Effector memory CD4-positive, alpha-beta T cell (primary cell): ENCODE measurements around the gene DHX58.

ENCODE experiments used
- DNase-seq, 3 donors: peaks; one replicate each; pipeline ENCODE4 v3.0.0-alpha.2; 2020
- H3K27ac ChIP-seq: 2 replicates; pipeline ENCODE4 v1.7.0; 2013; ENCODE audit warnings: mild to moderate bottlenecking, low read length, moderate library complexity; ENCODE audit not compliant: insufficient read depth, poor library complexity, severe bottlenecking
- H3K27me3 ChIP-seq: replicated peaks from 2 replicates; pipeline ENCODE4 v1.7.0; 2013; ENCODE audit warnings: mild to moderate bottlenecking, low read length; ENCODE audit not compliant: insufficient read depth, control insufficient read depth, poor library complexity, severe bottlenecking
- H3K36me3 ChIP-seq: 2 replicates; pipeline ENCODE4 v1.7.0; 2013; ENCODE audit warnings: mild to moderate bottlenecking, low read length, moderate library complexity; ENCODE audit not compliant: control insufficient read depth, insufficient read depth
- H3K4me1 ChIP-seq: 2 replicates; pipeline ENCODE4 v1.7.0; 2013; ENCODE audit warnings: low read length, mild to moderate bottlenecking; ENCODE audit not compliant: control insufficient read depth, insufficient read depth, poor library complexity, severe bottlenecking
- H3K4me3 ChIP-seq: 2 replicates; pipeline ENCODE4 v1.7.0; 2013; ENCODE audit warnings: low read length, low read depth, mild to moderate bottlenecking; ENCODE audit not compliant: insufficient read depth, poor library complexity, severe bottlenecking
- H3K9me3 ChIP-seq: 2 replicates; pipeline ENCODE4 v1.7.0; 2013; ENCODE audit warnings: mild to moderate bottlenecking, low read length, moderate library complexity; ENCODE audit not compliant: control insufficient read depth

Gene DHX58

DNA sequence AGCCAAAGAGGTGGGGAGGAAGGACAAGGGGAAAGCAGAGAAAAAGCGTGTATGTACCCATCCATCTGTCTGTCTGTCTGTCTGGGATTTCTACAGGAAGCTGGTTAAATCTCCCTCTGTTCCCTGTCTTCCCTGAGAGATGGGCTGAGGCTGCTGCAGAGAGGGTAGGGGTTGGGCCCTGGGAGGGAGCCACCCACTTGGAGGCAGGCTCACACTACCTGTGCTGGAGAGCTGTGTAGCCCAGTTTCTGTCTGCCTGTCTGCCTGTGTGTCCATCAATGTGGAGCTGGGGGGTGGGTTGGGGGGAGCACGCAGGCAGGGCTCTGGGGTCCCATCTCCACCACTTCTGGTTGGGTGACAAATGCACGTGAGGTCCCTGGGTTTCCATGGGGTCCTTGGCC is 43.5 kb downstream of the DHX58 start:
- DNase-seq: no peak
- H3K9me3 ChIP-seq: no peaks in the 10 kb centered on the region

DNA sequence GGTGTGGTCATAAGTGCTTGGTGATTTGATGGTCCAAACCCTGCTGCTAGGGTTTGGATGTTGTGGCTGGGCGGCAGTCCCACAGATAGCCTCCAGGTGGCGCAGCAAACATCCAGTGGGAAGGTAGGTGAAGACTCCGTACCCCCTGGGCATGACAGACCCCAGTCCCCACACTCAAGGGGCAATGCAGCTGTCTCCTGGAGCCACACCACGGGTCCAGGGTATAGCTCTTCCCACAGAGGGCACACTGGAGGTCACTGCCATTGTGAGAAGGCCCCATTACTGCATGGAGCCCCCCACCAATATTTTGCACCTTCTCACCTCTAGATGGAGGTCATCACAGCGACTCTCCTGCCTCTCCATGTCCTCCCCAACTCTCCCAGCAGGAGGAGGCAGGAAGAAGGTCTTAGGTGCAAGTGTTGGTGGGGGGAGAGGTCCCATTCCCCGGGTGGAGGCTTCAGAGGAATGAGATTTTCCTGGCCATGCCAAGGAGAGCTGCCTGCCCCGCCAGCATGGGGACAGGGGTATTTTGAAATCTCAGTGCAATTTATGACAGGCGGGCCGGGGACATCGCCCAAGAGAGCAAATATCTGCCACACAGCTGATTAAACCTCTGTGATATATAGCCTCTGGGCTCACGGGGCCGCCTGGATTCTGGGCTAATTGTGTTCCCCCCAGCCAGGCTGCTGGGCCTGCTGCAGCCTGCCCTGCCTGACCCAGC is 45.0 kb downstream of the DHX58 start:
- no peak overlapping the region for H3K4me3 ChIP-seq
- no peaks in the 10 kb centered on the region for H3K36me3 ChIP-seq
- peaks cover 14% of the 10 kb centered on the region for H3K27me3 ChIP-seq
- DNase-seq: peak; percentile 39 to 62 (median 43)
- peaks cover 8% of the 10 kb centered on the region for H3K4me1 ChIP-seq
- H3K9me3 ChIP-seq: no peaks in the 10 kb centered on the region
- H3K27ac ChIP-seq: no peak overlapping the region

More for the DNA sequence above, 43.5 kb downstream of the DHX58 start:
- Histone ChIP-seq H3K27me3 (peaks cover 18% of the 10 kb centered on the region), H3K36me3 (no peaks in the 10 kb centered on the region), H3K4me1 (peaks cover 11% of the 10 kb centered on the region), H3K4me3 (no peak overlapping the region), H3K27ac (no peak overlapping the region)

DNA sequence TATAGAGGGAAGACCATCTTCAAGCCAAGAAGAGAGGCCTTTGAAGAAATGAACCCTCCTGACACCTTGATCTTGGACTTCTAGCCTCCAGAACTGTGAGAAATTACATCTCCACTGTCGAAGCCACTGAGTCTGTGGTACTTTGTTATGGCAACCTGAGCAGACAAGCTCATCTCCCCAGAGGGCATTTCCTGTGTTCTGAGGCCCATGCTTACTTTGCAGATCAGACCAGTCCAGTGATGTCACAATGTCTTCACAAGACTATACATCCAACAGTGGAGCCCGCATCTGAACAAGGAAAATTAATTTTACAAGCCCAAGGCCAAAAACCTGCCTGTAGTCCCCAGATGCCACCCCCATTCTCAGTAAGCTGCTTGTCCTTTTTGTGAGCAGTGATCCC is 47.3 kb downstream of the DHX58 start:
- Histone ChIP-seq H3K4me1 (no peaks in the 10 kb centered on the region), H3K27ac (no peak overlapping the region), H3K27me3 (no peaks in the 10 kb centered on the region), H3K4me3 (no peak overlapping the region), H3K9me3 (no peaks in the 10 kb centered on the region), H3K36me3 (no peaks in the 10 kb centered on the region)
- DNase-seq: no peak

DNA sequence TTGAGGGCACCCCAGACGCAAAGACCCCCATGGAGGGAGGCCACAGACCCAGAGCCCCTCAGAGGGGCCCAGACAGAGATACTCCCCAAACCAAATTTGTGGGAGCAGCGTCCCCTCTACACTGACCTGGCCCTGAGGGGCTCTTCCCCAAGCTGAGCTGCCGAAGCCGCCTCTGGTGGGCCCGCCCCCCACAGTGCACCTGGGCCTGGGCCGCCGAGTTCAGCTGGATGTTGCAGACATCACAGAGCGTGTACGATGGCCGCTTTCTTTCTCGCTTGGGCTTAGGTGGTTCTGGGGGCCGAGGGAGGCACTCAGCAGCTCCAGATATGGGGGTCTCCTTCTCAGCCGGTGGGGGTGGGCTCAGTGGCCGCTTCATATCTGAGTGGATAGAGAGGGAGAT is 49.8 kb downstream of the DHX58 start:
- H3K36me3 ChIP-seq: no peaks in the 10 kb centered on the region
- no peak overlapping the region for H3K27ac ChIP-seq
- H3K4me3 ChIP-seq: no peak overlapping the region
- no peaks in the 10 kb centered on the region for H3K27me3 ChIP-seq
- no peaks in the 10 kb centered on the region for H3K4me1 ChIP-seq
- H3K9me3 ChIP-seq: no peaks in the 10 kb centered on the region
- no peak for DNase-seq

DNA sequence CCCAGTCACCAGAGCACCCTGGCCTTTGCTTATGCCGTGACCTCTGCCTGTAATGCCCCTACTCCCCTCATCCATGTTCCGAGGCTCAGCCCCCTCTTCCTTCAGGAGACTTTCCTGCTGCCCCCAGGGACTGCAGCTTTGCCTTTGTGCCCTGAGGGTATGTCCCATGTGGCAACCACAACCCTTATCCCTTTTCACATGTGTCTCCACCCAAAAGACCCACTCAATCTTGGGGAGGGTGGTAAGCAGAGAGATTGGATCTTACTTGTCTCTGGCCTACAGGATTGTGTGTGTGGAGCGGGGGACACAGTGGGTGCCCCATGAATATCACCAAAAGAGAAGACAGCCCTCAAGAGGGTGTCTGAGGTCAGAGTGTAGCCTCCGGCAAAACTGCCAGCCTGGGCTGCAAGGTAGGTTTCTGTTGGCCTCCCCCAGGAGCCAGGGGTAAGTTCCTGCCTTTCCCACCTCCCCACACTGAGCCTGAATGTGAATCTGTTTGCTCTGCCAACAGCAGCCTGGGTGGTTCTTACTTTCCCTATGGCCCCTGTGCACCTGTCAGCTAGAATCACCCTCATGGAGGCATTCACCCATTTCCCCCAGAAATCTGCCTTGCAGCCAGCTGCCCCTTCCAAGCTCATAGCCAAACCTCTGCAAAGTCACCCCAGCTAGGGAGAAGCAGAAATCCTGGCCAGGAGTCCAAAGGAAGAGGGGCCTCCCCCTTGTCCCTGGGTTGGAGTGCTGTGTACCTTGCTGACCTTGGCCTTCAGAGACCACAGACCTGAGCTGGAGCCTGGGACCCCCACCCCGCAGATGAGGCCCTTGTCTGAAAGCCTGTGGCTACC is 50.6 kb downstream of the DHX58 start:
- no peak for DNase-seq
- no peak overlapping the region for H3K4me3 ChIP-seq
- no peaks in the 10 kb centered on the region for H3K4me1 ChIP-seq
- peaks cover 5% of the 10 kb centered on the region for H3K27me3 ChIP-seq
- no peaks in the 10 kb centered on the region for H3K36me3 ChIP-seq
- no peaks in the 10 kb centered on the region for H3K9me3 ChIP-seq
- no peak overlapping the region for H3K27ac ChIP-seq

DNA sequence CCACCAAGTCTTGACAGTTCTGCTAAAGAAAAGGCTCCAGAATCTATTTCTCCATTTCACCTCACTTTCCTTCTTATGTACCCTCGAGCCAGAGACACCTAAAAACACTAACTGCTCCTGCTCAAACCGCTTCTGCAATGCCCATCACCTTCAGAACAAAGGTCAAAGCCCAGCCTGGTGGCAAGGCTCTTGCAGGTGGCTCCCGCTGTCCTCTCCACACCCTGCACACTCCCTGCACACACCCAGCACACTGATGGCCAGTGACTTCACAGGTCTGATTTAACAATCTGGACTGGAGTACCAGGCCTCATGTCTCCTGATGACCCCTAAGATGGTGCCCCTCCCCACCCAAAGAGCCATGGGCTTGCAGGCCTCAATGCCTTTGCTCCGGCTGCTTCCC is 52.3 kb downstream of the DHX58 start:
- Histone ChIP-seq H3K27ac (no peak overlapping the region), H3K36me3 (no peaks in the 10 kb centered on the region), H3K4me3 (no peak overlapping the region), H3K27me3 (peaks cover 14% of the 10 kb centered on the region), H3K9me3 (no peaks in the 10 kb centered on the region), H3K4me1 (no peaks in the 10 kb centered on the region)
- no peak for DNase-seq

DNA sequence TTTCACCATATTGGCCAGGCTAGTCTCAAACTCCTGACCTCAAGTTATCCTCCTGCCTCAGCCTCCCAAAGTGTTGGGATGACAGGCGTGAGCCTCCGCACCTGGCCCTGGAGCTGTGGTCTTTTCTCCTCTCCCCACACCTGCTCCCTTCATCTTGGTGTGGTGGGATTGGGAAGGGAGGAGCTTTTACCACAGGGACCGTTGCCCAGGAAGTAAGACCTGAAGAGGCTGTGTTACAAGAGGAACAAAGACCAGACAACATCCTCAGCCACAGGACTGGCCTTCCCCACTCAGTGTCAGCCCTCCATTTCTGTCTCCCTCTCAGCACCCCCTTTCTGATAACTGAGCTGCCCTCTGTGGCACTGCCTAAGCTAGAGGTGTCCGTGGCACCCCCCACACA is 52.7 kb downstream of the DHX58 start:
- H3K4me3 ChIP-seq: no peak overlapping the region
- H3K36me3 ChIP-seq: no peaks in the 10 kb centered on the region
- peaks cover 14% of the 10 kb centered on the region for H3K27me3 ChIP-seq
- H3K9me3 ChIP-seq: no peaks in the 10 kb centered on the region
- no peak for DNase-seq
- H3K4me1 ChIP-seq: no peaks in the 10 kb centered on the region
- no peak overlapping the region for H3K27ac ChIP-seq

DNA sequence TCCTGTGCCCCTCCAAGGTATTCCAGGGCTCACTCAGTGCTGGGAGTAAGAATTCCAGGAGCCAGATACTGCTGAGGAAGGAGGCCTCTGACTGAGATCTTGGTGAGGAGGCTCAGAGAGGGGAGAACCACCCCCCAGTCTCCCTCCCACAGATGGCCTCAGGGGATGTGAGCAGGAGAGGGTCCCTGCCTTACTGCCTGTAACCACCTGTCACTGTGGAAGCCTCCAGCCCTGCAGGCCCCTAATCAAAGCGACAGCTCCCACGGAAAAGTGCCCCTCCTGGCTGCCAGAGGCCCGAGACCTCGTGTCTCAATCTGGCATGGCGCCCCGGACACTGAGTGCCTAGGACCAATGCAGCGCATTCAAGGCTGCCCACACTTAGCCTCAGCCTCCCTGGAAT is 54.5 kb downstream of the DHX58 start:
- no peak overlapping the region for H3K4me3 ChIP-seq
- DNase-seq: no peak
- H3K27ac ChIP-seq: no peak overlapping the region
- H3K9me3 ChIP-seq: no peaks in the 10 kb centered on the region
- no peaks in the 10 kb centered on the region for H3K36me3 ChIP-seq
- no peaks in the 10 kb centered on the region for H3K4me1 ChIP-seq
- peaks cover 21% of the 10 kb centered on the region for H3K27me3 ChIP-seq

DNA sequence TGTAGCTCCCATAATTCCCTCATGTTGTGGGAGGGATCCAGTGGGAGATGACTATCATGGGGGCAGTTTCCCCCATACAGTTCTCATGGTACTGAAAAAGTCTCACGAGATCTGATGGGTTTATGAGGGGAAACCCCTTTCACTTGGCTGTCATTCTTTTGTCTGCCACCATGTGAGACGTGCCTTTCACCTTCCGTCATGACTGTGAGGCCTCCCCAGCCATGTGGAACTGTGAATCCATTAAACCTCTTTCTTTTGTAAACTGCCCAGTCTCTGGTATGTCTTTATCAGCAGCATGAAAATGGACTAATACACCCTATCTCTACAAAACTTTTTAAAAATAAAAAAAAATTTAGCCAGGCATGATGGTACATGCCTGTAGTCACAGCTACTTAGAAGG is 55.9 kb downstream of the DHX58 start:
- H3K27me3 ChIP-seq: peaks cover 22% of the 10 kb centered on the region
- no peak overlapping the region for H3K4me3 ChIP-seq
- H3K9me3 ChIP-seq: no peaks in the 10 kb centered on the region
- no peaks in the 10 kb centered on the region for H3K36me3 ChIP-seq
- no peak for DNase-seq
- H3K4me1 ChIP-seq: no peaks in the 10 kb centered on the region
- no peak overlapping the region for H3K27ac ChIP-seq

DNA sequence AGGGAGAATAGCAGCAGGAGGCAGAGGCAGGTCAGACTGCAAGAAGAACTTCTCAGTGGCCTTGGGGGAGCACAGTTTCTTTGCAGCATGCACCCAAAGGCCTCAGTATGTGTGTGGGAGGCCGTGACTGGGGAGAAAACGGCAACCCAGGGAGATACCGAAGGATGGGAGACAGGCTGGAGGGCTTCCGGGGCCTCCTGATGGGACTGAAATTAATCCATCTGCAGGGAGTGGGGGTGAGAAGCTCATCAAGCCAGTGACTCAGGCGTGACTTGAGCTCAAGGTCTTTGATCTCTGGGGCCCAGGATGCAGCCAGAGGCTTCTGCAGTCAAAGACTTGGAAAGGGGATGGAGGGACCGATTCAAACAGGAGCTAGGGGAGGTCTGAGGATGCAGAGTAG is 57.0 kb downstream of the DHX58 start:
- no peak overlapping the region for H3K27ac ChIP-seq
- H3K4me3 ChIP-seq: no peak overlapping the region
- DNase-seq: no peak
- H3K4me1 ChIP-seq: no peaks in the 10 kb centered on the region
- H3K9me3 ChIP-seq: no peaks in the 10 kb centered on the region
- H3K27me3 ChIP-seq: peaks cover 22% of the 10 kb centered on the region
- H3K36me3 ChIP-seq: no peaks in the 10 kb centered on the region
